ENCODE measurements around the gene HDAC5.

The HDAC5 gene

DNA sequence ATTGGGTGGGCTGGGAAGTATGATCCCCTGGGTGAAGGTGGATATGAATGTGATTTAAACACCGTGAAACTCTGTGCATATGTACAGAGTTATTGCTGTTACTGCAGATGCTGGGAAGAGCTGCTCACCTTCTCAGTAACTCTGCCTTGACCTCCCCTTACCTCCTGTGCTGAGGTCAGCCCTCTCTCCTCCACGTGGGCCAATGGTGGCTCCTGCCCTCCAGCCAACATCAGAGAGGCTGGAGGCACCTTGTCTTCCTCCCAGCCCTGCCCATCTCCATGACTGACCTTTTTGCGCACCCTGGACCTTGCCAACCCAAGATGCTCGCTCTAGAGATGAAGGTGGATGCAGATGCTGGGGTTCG lies 46.7 kb upstream of the HDAC5 start:
- no peak overlapping the region for H2BK120ac ChIP-seq (ENCODE audit: low read depth, low read length)
- no peak overlapping the region for H3K4ac ChIP-seq (ENCODE audit: low read length)
- H3K4me3 ChIP-seq (ENCODE audit: low read length in 2 of 2), result peak overlapping the region in 1 of 2 donors; percentile 16
- no peaks in the 10 kb centered on the region for H3K79me1 ChIP-seq (ENCODE audit: low read depth, low read length)
- H2BK5ac ChIP-seq (ENCODE audit: low read length), result no peak overlapping the region
- no peaks in the 10 kb centered on the region for H3K27me3 ChIP-seq (ENCODE audit: control insufficient read depth in 3 of 3, insufficient read depth in 3 of 3, low read depth in 1 of 3, low read length in 3 of 3)
- H2BK15ac ChIP-seq (ENCODE audit: low read length), result no peak overlapping the region
- H4K8ac ChIP-seq (ENCODE audit: low read depth, low read length), result no peak overlapping the region
- H3K18ac ChIP-seq (ENCODE audit: low read length), result no peak overlapping the region
- H3K9me3 ChIP-seq (replicated peaks in 1 of 2; ENCODE audit: control insufficient read depth in 2 of 2, insufficient read depth in 1 of 2, low read depth in 1 of 2, low read length in 2 of 2), result no peaks in the 10 kb centered on the region
- no peak overlapping the region for H3K14ac ChIP-seq (ENCODE audit: low read length)
- no peak overlapping the region for H2AFZ ChIP-seq (ENCODE audit: low read length)
- no peak overlapping the region for H4K91ac ChIP-seq (ENCODE audit: low read depth, low read length, poor library complexity)
- no CpG with 5 or more reads among the region's 5 CpGs for WGBS, 2 donors (ENCODE audit: extremely low coverage in 2 of 2, insufficient read length in 2 of 2, insufficient replicate concordance in 1 of 2)
- H3K36me3 ChIP-seq (replicated peaks in 1 of 2; ENCODE audit: control insufficient read depth in 2 of 2, insufficient read depth in 2 of 2, low read length in 2 of 2), result peaks cover 5% of the 10 kb centered on the region in 2 donors
- peak overlapping the region; percentile 65 for H3K9ac ChIP-seq (ENCODE audit: low read depth, low read length, poor library complexity)
- H2BK12ac ChIP-seq (ENCODE audit: low read length), result peak overlapping the region; percentile 59
- H3K27ac ChIP-seq (replicated peaks; ENCODE audit: low read length), result peak overlapping the region; percentile 15
- peak overlapping the region; percentile 3 for H2AK5ac ChIP-seq (ENCODE audit: low read depth, low read length)
- no peak for DNase-seq (ENCODE audit: low spot score)
- no peak overlapping the region for H3K4me2 ChIP-seq (ENCODE audit: insufficient read depth, low read length, poor library complexity, severe bottlenecking)
- H3K23ac ChIP-seq (ENCODE audit: low read depth, low read length, poor library complexity), result no peak overlapping the region
- H3K4me1 ChIP-seq (ENCODE audit: control insufficient read depth in 2 of 2, insufficient read depth in 1 of 2, low read depth in 1 of 2, low read length in 2 of 2), result peaks cover 9 to 13% of the 10 kb centered on the region in 2 donors

- Histone ChIP-seq H3K27ac (replicated peaks; ENCODE audit: low read length) (no peak overlapping the region), H2BK120ac (ENCODE audit: low read depth, low read length) (no peak overlapping the region), H4K91ac (ENCODE audit: low read depth, low read length, poor library complexity) (no peak overlapping the region), H3K4ac (ENCODE audit: low read length) (no peak overlapping the region), H3K18ac (ENCODE audit: low read length) (no peak overlapping the region), H2BK15ac (ENCODE audit: low read length) (no peak overlapping the region), H3K4me3 (ENCODE audit: low read length in 2 of 2) (no peak overlapping the region), H3K9me3 (replicated peaks in 1 of 2; ENCODE audit: control insufficient read depth in 2 of 2, insufficient read depth in 1 of 2, low read depth in 1 of 2, low read length in 2 of 2) (no peaks in the 10 kb centered on the region), H3K79me1 (ENCODE audit: low read depth, low read length) (no peaks in the 10 kb centered on the region), H3K27me3 (ENCODE audit: control insufficient read depth in 3 of 3, insufficient read depth in 3 of 3, low read depth in 1 of 3, low read length in 3 of 3) (no peaks in the 10 kb centered on the region), H3K14ac (ENCODE audit: low read length) (no peak overlapping the region), H3K36me3 (replicated peaks in 1 of 2; ENCODE audit: control insufficient read depth in 2 of 2, insufficient read depth in 2 of 2, low read length in 2 of 2) (peaks cover 2 to 4% of the 10 kb centered on the region in 2 donors), H3K23ac (ENCODE audit: low read depth, low read length, poor library complexity) (peak overlapping the region; percentile 8), H2AK5ac (ENCODE audit: low read depth, low read length) (no peak overlapping the region), H2BK5ac (ENCODE audit: low read length) (no peak overlapping the region), H3K4me1 (ENCODE audit: control insufficient read depth in 2 of 2, insufficient read depth in 1 of 2, low read depth in 1 of 2, low read length in 2 of 2) (peaks cover 9 to 13% of the 10 kb centered on the region in 2 donors), H3K9ac (ENCODE audit: low read depth, low read length, poor library complexity) (no peak overlapping the region), H3K4me2 (ENCODE audit: insufficient read depth, low read length, poor library complexity, severe bottlenecking) (no peak overlapping the region), H2BK12ac (ENCODE audit: low read length) (no peak overlapping the region), H2AFZ (ENCODE audit: low read length) (no peak overlapping the region), H4K8ac (ENCODE audit: low read depth, low read length) (no peak overlapping the region)
- DNase-seq (ENCODE audit: low spot score), result no peak
- WGBS, 2 donors (ENCODE audit: extremely low coverage in 2 of 2, insufficient read length in 2 of 2, insufficient replicate concordance in 1 of 2), result no CpG with 5 or more reads among the region's 7 CpGs
These were observed 43.9 kb upstream of the HDAC5 start for GRCh38 chr17:44167181-44167861.

DNA sequence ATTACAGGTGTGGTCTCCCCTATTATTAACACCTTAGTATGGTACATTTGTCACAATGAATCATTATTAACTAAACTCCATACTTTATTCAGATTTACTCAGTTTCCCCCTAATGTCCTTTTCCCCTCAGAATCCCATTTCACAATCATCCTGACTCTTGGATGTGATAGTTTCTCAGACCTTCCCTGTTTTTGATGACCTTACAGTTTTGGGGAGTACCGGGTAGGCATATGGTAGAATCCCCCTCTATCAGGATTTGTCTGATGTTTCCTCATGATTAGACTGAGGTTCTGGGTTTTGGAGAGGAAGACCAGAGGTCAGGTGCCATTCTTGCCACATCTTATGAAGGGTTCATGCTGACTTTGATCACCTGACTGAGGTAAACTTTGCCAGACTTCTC lies 41.0 kb upstream of the HDAC5 start:
- H4K91ac ChIP-seq (ENCODE audit: low read depth, low read length, poor library complexity), result no peak overlapping the region
- no peak overlapping the region for H3K4ac ChIP-seq (ENCODE audit: low read length)
- H3K27me3 ChIP-seq (ENCODE audit: control insufficient read depth in 3 of 3, insufficient read depth in 3 of 3, low read depth in 1 of 3, low read length in 3 of 3), result no peaks in the 10 kb centered on the region
- WGBS, 2 donors (ENCODE audit: extremely low coverage in 2 of 2, insufficient read length in 2 of 2, insufficient replicate concordance in 1 of 2), result no CpG with 5 or more reads among the region's 1 CpG
- no peak overlapping the region for H2AFZ ChIP-seq (ENCODE audit: low read length)
- H2BK12ac ChIP-seq (ENCODE audit: low read length), result no peak overlapping the region
- no peak overlapping the region for H3K4me2 ChIP-seq (ENCODE audit: insufficient read depth, low read length, poor library complexity, severe bottlenecking)
- no peak overlapping the region for H4K8ac ChIP-seq (ENCODE audit: low read depth, low read length)
- no peak overlapping the region for H2BK120ac ChIP-seq (ENCODE audit: low read depth, low read length)
- H3K4me1 ChIP-seq (ENCODE audit: control insufficient read depth in 2 of 2, insufficient read depth in 1 of 2, low read depth in 1 of 2, low read length in 2 of 2), result peaks cover 0 to 3% of the 10 kb centered on the region in 2 donors
- H3K18ac ChIP-seq (ENCODE audit: low read length), result no peak overlapping the region
- no peak overlapping the region for H3K23ac ChIP-seq (ENCODE audit: low read depth, low read length, poor library complexity)
- no peaks in the 10 kb centered on the region for H3K79me1 ChIP-seq (ENCODE audit: low read depth, low read length)
- H3K27ac ChIP-seq (replicated peaks; ENCODE audit: low read length), result no peak overlapping the region
- no peak overlapping the region for H2AK5ac ChIP-seq (ENCODE audit: low read depth, low read length)
- DNase-seq (ENCODE audit: low spot score), result no peak
- no peak overlapping the region for H2BK15ac ChIP-seq (ENCODE audit: low read length)
- H3K14ac ChIP-seq (ENCODE audit: low read length), result no peak overlapping the region
- H2BK5ac ChIP-seq (ENCODE audit: low read length), result no peak overlapping the region
- peaks cover 13 to 27% of the 10 kb centered on the region in 2 donors for H3K36me3 ChIP-seq (replicated peaks in 1 of 2; ENCODE audit: control insufficient read depth in 2 of 2, insufficient read depth in 2 of 2, low read length in 2 of 2)
- peaks cover 0 to 2% of the 10 kb centered on the region in 2 donors for H3K9me3 ChIP-seq (replicated peaks in 1 of 2; ENCODE audit: control insufficient read depth in 2 of 2, insufficient read depth in 1 of 2, low read depth in 1 of 2, low read length in 2 of 2)
- H3K4me3 ChIP-seq (ENCODE audit: low read length in 2 of 2), result no peak overlapping the region
- H3K9ac ChIP-seq (ENCODE audit: low read depth, low read length, poor library complexity), result no peak overlapping the region

GRCh38 chr17:44159519-44160210 lies 36.2 kb upstream of the HDAC5 start:
- no peak overlapping the region for H2BK5ac ChIP-seq (ENCODE audit: low read length)
- H3K4ac ChIP-seq (ENCODE audit: low read length), result no peak overlapping the region
- no peak overlapping the region for H3K27ac ChIP-seq (replicated peaks; ENCODE audit: low read length)
- no peaks in the 10 kb centered on the region for H3K27me3 ChIP-seq (ENCODE audit: control insufficient read depth in 3 of 3, insufficient read depth in 3 of 3, low read depth in 1 of 3, low read length in 3 of 3)
- H2BK15ac ChIP-seq (ENCODE audit: low read length), result no peak overlapping the region
- H4K91ac ChIP-seq (ENCODE audit: low read depth, low read length, poor library complexity), result no peak overlapping the region
- H3K9ac ChIP-seq (ENCODE audit: low read depth, low read length, poor library complexity), result no peak overlapping the region
- H3K79me1 ChIP-seq (ENCODE audit: low read depth, low read length), result peaks cover 3% of the 10 kb centered on the region
- H2BK12ac ChIP-seq (ENCODE audit: low read length), result no peak overlapping the region
- H3K18ac ChIP-seq (ENCODE audit: low read length), result no peak overlapping the region
- no peak overlapping the region for H4K8ac ChIP-seq (ENCODE audit: low read depth, low read length)
- no peak overlapping the region for H2AK5ac ChIP-seq (ENCODE audit: low read depth, low read length)
- WGBS, 2 donors (ENCODE audit: extremely low coverage in 2 of 2, insufficient read length in 2 of 2, insufficient replicate concordance in 1 of 2), result no CpG with 5 or more reads among the region's 15 CpGs
- H3K36me3 ChIP-seq (replicated peaks in 1 of 2; ENCODE audit: control insufficient read depth in 2 of 2, insufficient read depth in 2 of 2, low read length in 2 of 2), result peaks cover 38 to 66% of the 10 kb centered on the region in 2 donors
- H3K4me2 ChIP-seq (ENCODE audit: insufficient read depth, low read length, poor library complexity, severe bottlenecking), result no peak overlapping the region
- no peaks in the 10 kb centered on the region for H3K4me1 ChIP-seq (ENCODE audit: control insufficient read depth in 2 of 2, insufficient read depth in 1 of 2, low read depth in 1 of 2, low read length in 2 of 2)
- no peak overlapping the region for H3K14ac ChIP-seq (ENCODE audit: low read length)
- H3K23ac ChIP-seq (ENCODE audit: low read depth, low read length, poor library complexity), result no peak overlapping the region
- no peak overlapping the region for H2BK120ac ChIP-seq (ENCODE audit: low read depth, low read length)
- no peak overlapping the region for H2AFZ ChIP-seq (ENCODE audit: low read length)
- peak overlapping the region in 1 of 2 donors; percentile 68 for H3K4me3 ChIP-seq (ENCODE audit: low read length in 2 of 2)
- no peak for DNase-seq (ENCODE audit: low spot score)
- peaks cover 0 to 5% of the 10 kb centered on the region in 2 donors for H3K9me3 ChIP-seq (replicated peaks in 1 of 2; ENCODE audit: control insufficient read depth in 2 of 2, insufficient read depth in 1 of 2, low read depth in 1 of 2, low read length in 2 of 2)
